Stomach (tissue), 9 donors: ENCODE results near the gene SCYGR8. TPM values are rescaled to one million over a fixed set of nuclear protein-coding genes. Genes with fewer than 3 reads are reported as not detected.

Experiments used
- DNase-seq, 2 donors: peaks; one replicate each; pipeline versions ENCODE4 v3.0.0 to v3.0.0-alpha.2; 2013 to 2019
- H3K27ac ChIP-seq, 5 donors: fragments of 200-600 bp in 4 of 5; sonication (generic) in 4 of 5; one replicate each; pipeline ENCODE4 v1.5.1; 2013 to 2019; ENCODE audit warnings: mild to moderate bottlenecking in 1 of 5, moderate library complexity in 1 of 5
- H3K27me3 ChIP-seq, 3 donors: fragments of 200-600 bp; sonication (generic); one replicate each; pipeline ENCODE4 v1.5.1; 2017 to 2019; ENCODE audit warnings: mixed run types in 1 of 3
- H3K36me3 ChIP-seq, 4 donors: fragments of 200-600 bp; sonication (generic); 1 replicate in 3 of 4; 2 replicates in 1 of 4; pipeline ENCODE4 v1.5.1; 2016 to 2019
- H3K4me1 ChIP-seq, 4 donors: fragments of 200-600 bp; sonication (generic); one replicate each; pipeline ENCODE4 v1.5.1; 2016 to 2019
- H3K4me3 ChIP-seq, 4 donors: fragments of 200-600 bp; sonication (generic) in 3 of 4; one replicate each; pipeline ENCODE4 v1.5.1; 2016 to 2019; ENCODE audit warnings: mild to moderate bottlenecking in 1 of 4
- H3K9me3 ChIP-seq, 4 donors: fragments of 200-600 bp; sonication (generic); one replicate each; pipeline ENCODE4 v1.5.1; 2016 to 2019
- CTCF ChIP-seq, 7 experiments: fragments of 450-650 bp in 4 of 7; fragments of 200-600 bp in 3 of 7; sonication (generic) in 3 of 7; IDR thresholded peaks; one replicate each; pipeline ENCODE4 v1.5.1; 2016 to 2019; ENCODE audit warnings: antibody characterized with exemption in 7 of 7, control low read depth in 2 of 7, mild to moderate bottlenecking in 1 of 7
- EP300 ChIP-seq: sonication (generic); formaldehyde crosslinking; IDR thresholded peaks from one replicate; pipeline ENCODE4 v1.6.1; 2017; ENCODE audit warnings: antibody characterized with exemption
- POLR2A ChIP-seq, 4 donors: fragments of 450-650 bp; IDR thresholded peaks; one replicate each; pipeline ENCODE4 v1.6.1; 2016; ENCODE audit warnings: antibody characterized with exemption in 4 of 4, control low read depth in 2 of 4, mild to moderate bottlenecking in 1 of 4, moderate library complexity in 1 of 4
- POLR2AphosphoS5 ChIP-seq, 3 donors: sonication (generic); formaldehyde crosslinking; IDR thresholded peaks; one replicate each; pipeline ENCODE4 v1.6.1; 2016; ENCODE audit warnings: antibody characterized with exemption in 3 of 3
- WGBS, 5 donors: extraction: QIAGEN DNeasy Blood & Tissue Kit in 3 of 5; methylation state at CpG; one replicate each; pipeline versions ENCODE4 v1.1.5 to v1.1.7; 2013 to 2018; 5-methylcytosine and 5-hydroxymethylcytosine counted together
- intact Hi-C: fragments of 100-400 bp; cut with DNase I; formaldehyde crosslinking; loops from one replicate; pipeline ENCODE4 v1.15.1; 2023; ENCODE audit warnings: low total_unique reads
- polyA plus RNA-seq, 3 donors: library from polyadenylated mRNA; stranded (reverse); fragments of 200-250 nt; gene quantifications; one replicate each; pipeline ENCODE4 v1.2.3, GENCODE V29; 2013
- total RNA-seq, 5 donors: library from RNA; depleted of rRNA; stranded (reverse); fragments of >200 nt; gene quantifications; one replicate each; pipeline versions ENCODE4 v1.1.0 to v1.2.3, GENCODE V29; 2014 to 2016
- donor health status: healthy with polysubstance abuse.
- donor health status: Bipolar disorder and iron deficiency.
- donor health status: healthy.

The SCYGR8 gene
- total and polyA plus RNA-seq, 8 donors: not detected

DNA sequence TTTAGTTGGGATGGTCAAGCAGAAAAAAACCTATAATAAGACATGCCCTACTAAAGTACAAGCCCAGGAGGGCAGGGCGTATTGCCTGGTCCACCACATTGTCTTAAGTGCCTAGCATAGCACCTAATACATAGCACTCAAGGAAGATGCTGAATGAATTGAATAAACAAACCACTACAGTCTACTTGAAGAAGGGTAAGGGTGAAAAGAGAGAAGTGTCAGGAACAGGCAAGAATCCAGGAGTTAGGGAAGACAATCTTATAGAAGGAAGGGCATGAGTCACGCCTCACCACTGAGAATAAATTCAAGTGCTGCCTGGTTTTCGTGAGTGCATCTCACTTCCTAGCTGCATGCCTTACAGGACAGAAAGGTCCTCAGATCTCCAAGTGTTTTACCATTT lies 41.7 kb upstream of the SCYGR8 start:
- 78 to 87% (median 85%) methylated on average over 3 of the region's 3 CpGs for WGBS, 5 donors
- Histone ChIP-seq H3K36me3 (no peaks in the 10 kb centered on the region), H3K4me3 (no peak overlapping the region), H3K4me1 (peaks cover 0 to 8% (median 0%) of the 10 kb centered on the region in 4 donors), H3K27me3 (no peaks in the 10 kb centered on the region), H3K9me3 (peaks cover 0 to 7% (median 0%) of the 10 kb centered on the region in 4 donors), H3K27ac (no peak overlapping the region)
- TF ChIP-seq POLR2A (IDR thresholded peaks at IDR 0.05) (no peak), POLR2AphosphoS5 (IDR thresholded peaks at IDR 0.05) (no peak), EP300 (no peak), CTCF (IDR thresholded peaks at IDR 0.05) (no peak)
- intact Hi-C loops: no loop called here
- DNase-seq: no peak

- peak in 1 of 2 donors; percentile 6 for DNase-seq
- H3K27me3 ChIP-seq: no peaks in the 10 kb centered on the region
- H3K9me3 ChIP-seq: peaks cover 0 to 7% (median 0%) of the 10 kb centered on the region in 4 donors
- H3K4me3 ChIP-seq: no peak overlapping the region
- no peak for TF ChIP-seq POLR2AphosphoS5 (IDR thresholded peaks at IDR 0.05)
- no peak for TF ChIP-seq CTCF (IDR thresholded peaks at IDR 0.05)
- TF ChIP-seq POLR2A (IDR thresholded peaks at IDR 0.05): no peak
- no peak for TF ChIP-seq EP300
- H3K27ac ChIP-seq: no peak overlapping the region
- WGBS, 5 donors: 66 to 89% (median 68%) methylated on average over 4 of the region's 4 CpGs
- H3K4me1 ChIP-seq: peaks cover 0 to 8% (median 0%) of the 10 kb centered on the region in 4 donors
- no peaks in the 10 kb centered on the region for H3K36me3 ChIP-seq
- intact Hi-C loops: no loop called here
These were observed 38.8 kb upstream of the SCYGR8 start for GRCh38 chr2:227706859-227707258.

DNA sequence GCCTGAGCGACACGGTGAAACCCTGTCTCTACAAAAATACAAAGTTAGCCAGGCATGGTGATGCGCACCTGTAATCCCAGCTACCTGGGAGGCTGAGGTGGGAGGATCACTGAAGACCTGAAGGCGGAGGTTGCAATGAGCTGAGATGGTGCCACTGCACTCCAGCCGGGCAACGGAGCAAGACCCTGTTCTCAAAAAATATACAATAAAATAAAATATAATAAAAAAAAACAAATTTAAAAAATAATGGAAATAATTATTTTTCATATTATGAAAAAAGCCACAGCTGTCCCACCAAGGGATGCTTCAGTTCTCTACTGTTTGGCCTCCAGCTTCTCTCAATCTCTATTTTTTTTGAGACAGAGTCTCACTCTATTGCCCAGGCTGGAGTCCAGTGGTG lies 38.3 kb upstream of the SCYGR8 start:
- Histone ChIP-seq H3K4me3 (no peak overlapping the region), H3K27me3 (no peaks in the 10 kb centered on the region), H3K36me3 (no peaks in the 10 kb centered on the region), H3K27ac (no peak overlapping the region), H3K9me3 (peaks cover 0 to 5% (median 0%) of the 10 kb centered on the region in 4 donors), H3K4me1 (peaks cover 0 to 8% (median 0%) of the 10 kb centered on the region in 4 donors)
- WGBS, 5 donors: 82 to 92% (median 90%) methylated on average over 6 of the region's 6 CpGs
- intact Hi-C loops: no loop called here
- DNase-seq: no peak
- TF ChIP-seq POLR2AphosphoS5 (IDR thresholded peaks at IDR 0.05) (no peak), CTCF (IDR thresholded peaks at IDR 0.05) (no peak), POLR2A (IDR thresholded peaks at IDR 0.05) (no peak), EP300 (no peak)

DNA sequence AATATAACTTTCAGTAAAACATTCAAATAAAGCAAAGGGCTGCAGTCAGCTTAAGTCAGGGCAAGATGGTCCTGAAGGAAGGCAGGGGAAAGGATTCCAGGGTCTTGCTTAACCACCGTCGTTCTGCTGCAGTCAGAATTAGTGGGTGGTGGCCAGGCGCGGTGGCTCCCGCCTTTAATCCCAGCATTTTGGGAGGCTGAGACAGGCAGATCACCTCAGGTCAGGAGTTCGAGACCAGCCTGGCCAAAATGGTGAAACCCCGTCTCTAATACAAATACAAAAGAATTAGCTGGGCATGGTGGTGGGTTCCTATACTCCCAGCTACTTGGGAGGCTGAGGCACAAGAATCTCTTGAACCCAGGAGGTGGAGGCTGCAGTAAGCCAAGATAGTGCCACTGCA lies 34.7 kb upstream of the SCYGR8 start:
- intact Hi-C loops: no loop called here
- Histone ChIP-seq H3K4me1 (no peaks in the 10 kb centered on the region), H3K9me3 (no peaks in the 10 kb centered on the region), H3K36me3 (no peaks in the 10 kb centered on the region), H3K4me3 (no peak overlapping the region), H3K27ac (no peak overlapping the region), H3K27me3 (no peaks in the 10 kb centered on the region)
- 84 to 93% (median 90%) methylated on average over 7 of the region's 7 CpGs for WGBS, 5 donors
- TF ChIP-seq EP300 (no peak), POLR2AphosphoS5 (IDR thresholded peaks at IDR 0.05) (no peak), CTCF (IDR thresholded peaks at IDR 0.05) (no peak), POLR2A (IDR thresholded peaks at IDR 0.05) (no peak)
- no peak for DNase-seq
